ENCODE data around the gene ACTA2. TPM values are rescaled to one million over a fixed set of nuclear protein-coding genes. Genes with fewer than 3 reads are reported as not detected.

The ACTA2 gene
- polyA plus RNA-seq = 100 to 1,000 TPM; 164 to 713 TPM

GRCh38 chr10:88952647-88953111, at the start of gene ACTA2:
ACTA2 (minus strand) TSS chr10:88952773; CDS start chr10:88948930, 3,843 bp downstream.
- Histone ChIP-seq H3K27ac (ENCODE audit: low read depth in 2 of 2, low read length in 1 of 2) (peak within 1 kb of the TSS; percentile 78 to 83), H3K4me1 (ENCODE audit: control insufficient read depth in 2 of 2, insufficient read depth in 2 of 2, low read length in 1 of 2) (peaks cover 0 to 2% of the 10 kb centered on the region in 2 donors), H3K4me3 (ENCODE audit: low read depth in 1 of 2, low read length in 2 of 2) (peak within 1 kb of the TSS; percentile 33 to 34), H3K27me3 (ENCODE audit: control insufficient read depth in 1 of 2, insufficient read depth in 2 of 2, low read length in 2 of 2) (no peaks in the 10 kb centered on the region), H3K9me3 (ENCODE audit: control insufficient read depth in 2 of 2, insufficient read depth in 1 of 2, low read depth in 1 of 2, low read length in 1 of 2) (no peaks in the 10 kb centered on the region), H3K36me3 (ENCODE audit: control insufficient read depth in 2 of 2, insufficient read depth in 2 of 2, low read length in 1 of 2) (no peaks in the 10 kb centered on the region)
- 61 to 62% methylated on average over 8 of the region's 8 CpGs for WGBS, 2 donors

- Histone ChIP-seq H3K27ac (ENCODE audit: low read depth in 2 of 2, low read length in 1 of 2) (peak overlapping the region; percentile 12 to 34), H3K4me1 (ENCODE audit: control insufficient read depth in 2 of 2, insufficient read depth in 2 of 2, low read length in 1 of 2) (peaks cover 0 to 2% of the 10 kb centered on the region in 2 donors)
- 53 to 58% methylated on average over 4 of the region's 4 CpGs for WGBS, 2 donors
These were observed 49.1 kb upstream of the ACTA2 start for GRCh38 chr10:89001729-89002072.

GRCh38 chr10:89001024-89001728, 48.6 kb upstream of the ACTA2 start:
- Histone ChIP-seq H3K4me3 (ENCODE audit: low read depth in 1 of 2, low read length in 2 of 2) (peak overlapping the region in 1 of 2 donors; percentile 7), H3K27ac (ENCODE audit: low read depth in 2 of 2, low read length in 1 of 2) (peak overlapping the region in 1 of 2 donors; percentile 47)

More at GRCh38 chr10:89001729-89002072, 49.1 kb upstream of the ACTA2 start:
- no peaks in the 10 kb centered on the region for H3K9me3 ChIP-seq (ENCODE audit: control insufficient read depth in 2 of 2, insufficient read depth in 1 of 2, low read depth in 1 of 2, low read length in 1 of 2)
- H3K36me3 ChIP-seq (ENCODE audit: control insufficient read depth in 2 of 2, insufficient read depth in 2 of 2, low read length in 1 of 2) = peaks cover 0 to 2% of the 10 kb centered on the region in 2 donors
- no peak overlapping the region for H3K4me3 ChIP-seq (ENCODE audit: low read depth in 1 of 2, low read length in 2 of 2)
- no peaks in the 10 kb centered on the region for H3K27me3 ChIP-seq (ENCODE audit: control insufficient read depth in 1 of 2, insufficient read depth in 2 of 2, low read length in 2 of 2)

DNA sequence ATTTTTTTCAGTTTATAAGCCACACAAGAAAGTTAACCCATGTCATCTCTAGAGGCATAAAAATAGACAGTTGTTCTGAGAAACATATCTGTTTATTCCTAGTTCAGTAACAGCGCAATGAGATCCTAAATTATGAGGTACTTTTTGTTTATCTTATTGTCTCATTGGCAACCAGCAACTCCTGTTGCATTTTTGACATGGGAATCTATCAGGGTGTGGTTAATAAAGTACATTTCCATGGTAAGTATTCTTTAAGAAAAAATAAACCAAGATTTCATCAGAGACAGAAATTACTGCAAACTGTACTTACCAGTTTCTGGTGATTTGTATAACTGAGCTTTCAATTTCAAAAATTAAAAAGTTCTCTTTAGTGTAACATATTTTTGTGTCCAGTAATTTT, 47.1 kb upstream of the ACTA2 start:
- WGBS, 2 donors = 30 to 35% methylated on average over 1 of the region's 1 CpG
- Histone ChIP-seq H3K4me1 (ENCODE audit: control insufficient read depth in 2 of 2, insufficient read depth in 2 of 2, low read length in 1 of 2) (peaks cover 0 to 2% of the 10 kb centered on the region in 2 donors), H3K27ac (ENCODE audit: low read depth in 2 of 2, low read length in 1 of 2) (no peak overlapping the region)

More at GRCh38 chr10:89001024-89001728, 48.6 kb upstream of the ACTA2 start:
- peaks cover 0 to 2% of the 10 kb centered on the region in 2 donors for H3K36me3 ChIP-seq (ENCODE audit: control insufficient read depth in 2 of 2, insufficient read depth in 2 of 2, low read length in 1 of 2)
- H3K27me3 ChIP-seq (ENCODE audit: control insufficient read depth in 1 of 2, insufficient read depth in 2 of 2, low read length in 2 of 2) = no peaks in the 10 kb centered on the region
- H3K9me3 ChIP-seq (ENCODE audit: control insufficient read depth in 2 of 2, insufficient read depth in 1 of 2, low read depth in 1 of 2, low read length in 1 of 2) = no peaks in the 10 kb centered on the region
- peaks cover 0 to 2% of the 10 kb centered on the region in 2 donors for H3K4me1 ChIP-seq (ENCODE audit: control insufficient read depth in 2 of 2, insufficient read depth in 2 of 2, low read length in 1 of 2)
- 55 to 65% methylated on average over 5 of the region's 5 CpGs for WGBS, 2 donors

DNA sequence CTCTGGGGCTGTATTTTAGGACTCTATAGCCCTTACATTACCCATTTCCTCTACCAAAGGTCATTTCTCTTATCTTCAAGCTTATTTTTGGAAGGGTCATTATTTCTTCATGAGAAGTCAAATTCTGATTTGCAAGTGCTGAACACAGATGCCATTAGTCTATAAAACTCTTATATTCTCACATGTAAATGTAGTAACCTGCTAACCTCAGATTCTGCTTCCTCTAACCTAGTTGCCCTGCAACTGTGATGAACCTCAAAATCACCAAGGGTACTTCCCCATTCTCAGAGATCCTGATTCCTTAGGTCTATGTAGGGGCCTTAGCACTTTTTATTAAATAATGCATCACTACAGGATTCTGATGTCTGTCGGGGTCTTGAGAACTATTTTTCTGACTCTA, 44.4 kb upstream of the ACTA2 start:
- 74 to 79% methylated on average over 1 of the region's 1 CpG for WGBS, 2 donors
- H3K9me3 ChIP-seq (ENCODE audit: control insufficient read depth in 2 of 2, insufficient read depth in 1 of 2, low read depth in 1 of 2, low read length in 1 of 2) = no peaks in the 10 kb centered on the region
- peaks cover 0 to 2% of the 10 kb centered on the region in 2 donors for H3K4me1 ChIP-seq (ENCODE audit: control insufficient read depth in 2 of 2, insufficient read depth in 2 of 2, low read length in 1 of 2)
- no peaks in the 10 kb centered on the region for H3K27me3 ChIP-seq (ENCODE audit: control insufficient read depth in 1 of 2, insufficient read depth in 2 of 2, low read length in 2 of 2)
- H3K36me3 ChIP-seq (ENCODE audit: control insufficient read depth in 2 of 2, insufficient read depth in 2 of 2, low read length in 1 of 2) = no peaks in the 10 kb centered on the region
- no peak overlapping the region for H3K4me3 ChIP-seq (ENCODE audit: low read depth in 1 of 2, low read length in 2 of 2)
- no peak overlapping the region for H3K27ac ChIP-seq (ENCODE audit: low read depth in 2 of 2, low read length in 1 of 2)

More for the DNA sequence above, 47.1 kb upstream of the ACTA2 start:
- Histone ChIP-seq H3K36me3 (ENCODE audit: control insufficient read depth in 2 of 2, insufficient read depth in 2 of 2, low read length in 1 of 2) (peaks cover 0 to 2% of the 10 kb centered on the region in 2 donors), H3K4me3 (ENCODE audit: low read depth in 1 of 2, low read length in 2 of 2) (no peak overlapping the region), H3K9me3 (ENCODE audit: control insufficient read depth in 2 of 2, insufficient read depth in 1 of 2, low read depth in 1 of 2, low read length in 1 of 2) (no peaks in the 10 kb centered on the region), H3K27me3 (ENCODE audit: control insufficient read depth in 1 of 2, insufficient read depth in 2 of 2, low read length in 2 of 2) (no peaks in the 10 kb centered on the region)

- H3K36me3 ChIP-seq (ENCODE audit: control insufficient read depth in 2 of 2, insufficient read depth in 2 of 2, low read length in 1 of 2) = no peaks in the 10 kb centered on the region
- WGBS, 2 donors = 38 to 56% methylated on average over 7 of the region's 7 CpGs
- peak overlapping the region; percentile 1 to 54 for H3K27ac ChIP-seq (ENCODE audit: low read depth in 2 of 2, low read length in 1 of 2)
- no peaks in the 10 kb centered on the region for H3K4me1 ChIP-seq (ENCODE audit: control insufficient read depth in 2 of 2, insufficient read depth in 2 of 2, low read length in 1 of 2)
- no peaks in the 10 kb centered on the region for H3K27me3 ChIP-seq (ENCODE audit: control insufficient read depth in 1 of 2, insufficient read depth in 2 of 2, low read length in 2 of 2)
- H3K9me3 ChIP-seq (ENCODE audit: control insufficient read depth in 2 of 2, insufficient read depth in 1 of 2, low read depth in 1 of 2, low read length in 1 of 2) = no peaks in the 10 kb centered on the region
- no peak overlapping the region for H3K4me3 ChIP-seq (ENCODE audit: low read depth in 1 of 2, low read length in 2 of 2)
These were observed 42.7 kb upstream of the ACTA2 start for GRCh38 chr10:88995156-88995876.

GRCh38 chr10:88994019-88994418, 41.4 kb upstream of the ACTA2 start:
- Histone ChIP-seq H3K9me3 (ENCODE audit: control insufficient read depth in 2 of 2, insufficient read depth in 1 of 2, low read depth in 1 of 2, low read length in 1 of 2) (no peaks in the 10 kb centered on the region), H3K4me1 (ENCODE audit: control insufficient read depth in 2 of 2, insufficient read depth in 2 of 2, low read length in 1 of 2) (no peaks in the 10 kb centered on the region), H3K4me3 (ENCODE audit: low read depth in 1 of 2, low read length in 2 of 2) (peak overlapping the region in 1 of 2 donors; percentile 26), H3K36me3 (ENCODE audit: control insufficient read depth in 2 of 2, insufficient read depth in 2 of 2, low read length in 1 of 2) (no peaks in the 10 kb centered on the region), H3K27ac (ENCODE audit: low read depth in 2 of 2, low read length in 1 of 2) (peak overlapping the region in 1 of 2 donors; percentile 25), H3K27me3 (ENCODE audit: control insufficient read depth in 1 of 2, insufficient read depth in 2 of 2, low read length in 2 of 2) (no peaks in the 10 kb centered on the region)
- WGBS, 2 donors = 24 to 29% methylated on average over 1 of the region's 1 CpG

DNA sequence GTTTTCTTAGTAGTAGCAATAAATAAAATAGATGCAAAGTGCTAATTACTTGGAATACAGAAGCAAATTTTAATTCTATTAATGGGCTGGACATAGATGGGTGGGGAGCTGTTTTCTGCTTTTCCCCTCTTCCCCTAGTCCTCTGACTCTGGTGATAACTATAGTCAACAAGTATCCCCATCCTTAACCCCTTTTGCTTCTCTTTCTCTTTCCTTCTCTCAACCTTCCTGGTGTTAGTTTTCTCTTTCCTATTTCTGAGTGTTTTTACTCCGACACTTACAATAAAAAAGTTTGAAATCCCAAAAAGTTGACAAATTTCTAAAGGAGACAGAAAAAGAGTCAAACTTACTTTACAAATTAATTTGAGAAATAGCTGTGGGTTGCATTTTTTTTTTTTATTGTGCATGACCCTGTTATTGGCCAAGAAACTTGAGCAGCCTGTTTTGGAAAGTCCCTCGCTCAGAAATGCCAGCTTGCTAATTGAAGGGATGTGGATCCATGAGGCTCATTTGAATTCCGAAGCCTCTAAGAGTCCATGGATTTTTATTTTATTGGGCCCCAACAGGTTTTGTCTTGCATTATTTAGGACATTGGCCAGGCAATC, 40.5 kb upstream of the ACTA2 start:
- 25 to 37% methylated on average over 3 of the region's 3 CpGs for WGBS, 2 donors
- no peaks in the 10 kb centered on the region for H3K9me3 ChIP-seq (ENCODE audit: control insufficient read depth in 2 of 2, insufficient read depth in 1 of 2, low read depth in 1 of 2, low read length in 1 of 2)
- peak overlapping the region; percentile 21 to 66 for H3K27ac ChIP-seq (ENCODE audit: low read depth in 2 of 2, low read length in 1 of 2)
- peak overlapping the region; percentile 23 to 87 for H3K4me3 ChIP-seq (ENCODE audit: low read depth in 1 of 2, low read length in 2 of 2)
- no peaks in the 10 kb centered on the region for H3K36me3 ChIP-seq (ENCODE audit: control insufficient read depth in 2 of 2, insufficient read depth in 2 of 2, low read length in 1 of 2)
- no peaks in the 10 kb centered on the region for H3K27me3 ChIP-seq (ENCODE audit: control insufficient read depth in 1 of 2, insufficient read depth in 2 of 2, low read length in 2 of 2)
- no peaks in the 10 kb centered on the region for H3K4me1 ChIP-seq (ENCODE audit: control insufficient read depth in 2 of 2, insufficient read depth in 2 of 2, low read length in 1 of 2)

- WGBS, 2 donors = 5 to 7% methylated on average over 6 of the region's 6 CpGs
These were observed 39.3 kb upstream of the ACTA2 start for GRCh38 chr10:88991899-88992320.

More at GRCh38 chr10:88991899-88992320, 39.3 kb upstream of the ACTA2 start:
- Histone ChIP-seq H3K27me3 (ENCODE audit: control insufficient read depth in 1 of 2, insufficient read depth in 2 of 2, low read length in 2 of 2) (no peaks in the 10 kb centered on the region), H3K4me3 (ENCODE audit: low read depth in 1 of 2, low read length in 2 of 2) (peak overlapping the region; percentile 87 to 93), H3K27ac (ENCODE audit: low read depth in 2 of 2, low read length in 1 of 2) (peak overlapping the region; percentile 90 to 97), H3K4me1 (ENCODE audit: control insufficient read depth in 2 of 2, insufficient read depth in 2 of 2, low read length in 1 of 2) (no peaks in the 10 kb centered on the region), H3K9me3 (ENCODE audit: control insufficient read depth in 2 of 2, insufficient read depth in 1 of 2, low read depth in 1 of 2, low read length in 1 of 2) (no peaks in the 10 kb centered on the region), H3K36me3 (ENCODE audit: control insufficient read depth in 2 of 2, insufficient read depth in 2 of 2, low read length in 1 of 2) (no peaks in the 10 kb centered on the region)
